Stimulated activated naive CD8-positive, alpha-beta T cell treated with anti-CD3 and anti-CD28 coated beads, Interleukin-15, amount 100 ng/mL, for 72 hours (primary cell): ENCODE data around the gene SPESP1.

Experiments used
- ATAC-seq: fragments of 150-1000 bp; cut with Tn5 transposase; 2 replicates; pipeline ENCODE4 v1.10.0; 2021; ENCODE audit warnings: mild to moderate bottlenecking, moderate library complexity
- DNase-seq, 2 donors: peaks; one replicate each; pipeline ENCODE4 v3.0.0; 2021 to 2022
- H3K27ac Mint-ChIP-seq, 2 donors: one replicate each; pipeline ENCODE4 v1.8.0; 2022; ENCODE audit warnings: mild to moderate bottlenecking in 2 of 2, mixed read lengths in 2 of 2, moderate library complexity in 2 of 2
- H3K27me3 Mint-ChIP-seq: one replicate; pipeline ENCODE4 v1.8.0; 2022; ENCODE audit warnings: mixed read lengths
- H3K4me1 Mint-ChIP-seq: one replicate; pipeline ENCODE4 v1.8.0; 2022; ENCODE audit warnings: mild to moderate bottlenecking, mixed read lengths
- H3K4me3 Mint-ChIP-seq, 2 donors: one replicate each; pipeline ENCODE4 v1.8.0; 2022; ENCODE audit warnings: mild to moderate bottlenecking in 2 of 2, mixed read lengths in 2 of 2, moderate library complexity in 1 of 2
- H3K9me3 Mint-ChIP-seq, 2 donors: one replicate each; pipeline ENCODE4 v1.8.0; 2022; ENCODE audit warnings: mixed read lengths in 2 of 2

The SPESP1 gene

GRCh38 chr15:68980786-68981185 lies 50.5 kb downstream of the SPESP1 start:
- ATAC-seq = no peak
- no peak for DNase-seq
- Mint-ChIP-seq H3K27me3 (peaks cover 18% of the 10 kb centered on the region), H3K4me1 (no peaks in the 10 kb centered on the region), H3K27ac (no peak overlapping the region), H3K9me3 (peaks cover 0 to 9% of the 10 kb centered on the region in 2 donors), H3K4me3 (no peak overlapping the region)

GRCh38 chr15:68981941-68982340 lies 51.6 kb downstream of the SPESP1 start:
- Mint-ChIP-seq H3K27ac (no peak overlapping the region), H3K9me3 (peaks cover 0 to 9% of the 10 kb centered on the region in 2 donors)
- no peak for DNase-seq

GRCh38 chr15:68982976-68983563 lies 52.7 kb downstream of the SPESP1 start:
- Mint-ChIP-seq H3K4me1 (no peaks in the 10 kb centered on the region), H3K9me3 (peaks cover 0 to 1% of the 10 kb centered on the region in 2 donors), H3K27me3 (peaks cover 20% of the 10 kb centered on the region), H3K27ac (no peak overlapping the region), H3K4me3 (no peak overlapping the region)
- no peak for DNase-seq
- ATAC-seq = no peak

More at GRCh38 chr15:68981941-68982340, 51.6 kb downstream of the SPESP1 start:
- Mint-ChIP-seq H3K4me3 (no peak overlapping the region), H3K27me3 (peaks cover 22% of the 10 kb centered on the region), H3K4me1 (no peaks in the 10 kb centered on the region)
- no peak for ATAC-seq

GRCh38 chr15:68983961-68984481 lies 53.7 kb downstream of the SPESP1 start:
- Mint-ChIP-seq H3K27me3 (peaks cover 25% of the 10 kb centered on the region), H3K4me1 (no peaks in the 10 kb centered on the region), H3K9me3 (no peaks in the 10 kb centered on the region), H3K4me3 (no peak overlapping the region), H3K27ac (no peak overlapping the region)
- DNase-seq (no peak), ATAC-seq (no peak)

GRCh38 chr15:68984586-68984985 lies 54.3 kb downstream of the SPESP1 start:
- Mint-ChIP-seq H3K4me1 (no peaks in the 10 kb centered on the region), H3K9me3 (no peaks in the 10 kb centered on the region), H3K27me3 (peaks cover 25% of the 10 kb centered on the region), H3K27ac (no peak overlapping the region), H3K4me3 (no peak overlapping the region)
- DNase-seq (no peak), ATAC-seq (no peak)

- DNase-seq (no peak), ATAC-seq (no peak)
- peaks cover 25% of the 10 kb centered on the region for H3K27me3 Mint-ChIP-seq
- no peak overlapping the region for H3K27ac Mint-ChIP-seq
- H3K4me1 Mint-ChIP-seq = no peaks in the 10 kb centered on the region
- no peak overlapping the region for H3K4me3 Mint-ChIP-seq
- H3K9me3 Mint-ChIP-seq = no peaks in the 10 kb centered on the region
These were observed 55.1 kb downstream of the SPESP1 start for GRCh38 chr15:68985361-68985891.

- Mint-ChIP-seq H3K27me3 (peaks cover 25% of the 10 kb centered on the region), H3K4me3 (no peak overlapping the region), H3K27ac (no peak overlapping the region), H3K4me1 (no peaks in the 10 kb centered on the region), H3K9me3 (no peaks in the 10 kb centered on the region)
- no peak for DNase-seq
- ATAC-seq = no peak
These were observed 56.0 kb downstream of the SPESP1 start for GRCh38 chr15:68986322-68986721.

GRCh38 chr15:68987120-68987519 lies 56.8 kb downstream of the SPESP1 start:
- Mint-ChIP-seq H3K4me3 (no peak overlapping the region), H3K4me1 (no peaks in the 10 kb centered on the region), H3K27ac (no peak overlapping the region), H3K27me3 (peaks cover 25% of the 10 kb centered on the region), H3K9me3 (no peaks in the 10 kb centered on the region)
- ATAC-seq = no peak
- DNase-seq = no peak

- DNase-seq (no peak), ATAC-seq (no peak)
- Mint-ChIP-seq H3K4me3 (no peak overlapping the region), H3K4me1 (no peaks in the 10 kb centered on the region), H3K27me3 (peaks cover 25% of the 10 kb centered on the region), H3K27ac (no peak overlapping the region), H3K9me3 (no peaks in the 10 kb centered on the region)
These were observed 57.4 kb downstream of the SPESP1 start for GRCh38 chr15:68987676-68988075.

- H3K27me3 Mint-ChIP-seq = peaks cover 25% of the 10 kb centered on the region
- H3K9me3 Mint-ChIP-seq = no peaks in the 10 kb centered on the region
- no peak for DNase-seq
- no peak overlapping the region for H3K27ac Mint-ChIP-seq
- H3K4me3 Mint-ChIP-seq = no peak overlapping the region
- no peaks in the 10 kb centered on the region for H3K4me1 Mint-ChIP-seq
- no peak for ATAC-seq
These were observed 59.4 kb downstream of the SPESP1 start for GRCh38 chr15:68989541-68990230.

- no peaks in the 10 kb centered on the region for H3K4me1 Mint-ChIP-seq
- ATAC-seq (no peak), DNase-seq (no peak)
- peaks cover 25% of the 10 kb centered on the region for H3K27me3 Mint-ChIP-seq
- no peaks in the 10 kb centered on the region for H3K9me3 Mint-ChIP-seq
- H3K27ac Mint-ChIP-seq = no peak overlapping the region
- no peak overlapping the region for H3K4me3 Mint-ChIP-seq
These were observed 60.1 kb downstream of the SPESP1 start for GRCh38 chr15:68990231-68990991.

- H3K4me3 Mint-ChIP-seq = no peak overlapping the region
- no peak overlapping the region for H3K27ac Mint-ChIP-seq
- DNase-seq (no peak), ATAC-seq (no peak)
- peaks cover 25% of the 10 kb centered on the region for H3K27me3 Mint-ChIP-seq
- H3K4me1 Mint-ChIP-seq = no peaks in the 10 kb centered on the region
- H3K9me3 Mint-ChIP-seq = no peaks in the 10 kb centered on the region
These were observed 60.7 kb downstream of the SPESP1 start for GRCh38 chr15:68990992-68991500.

GRCh38 chr15:68991723-68992122 lies 61.4 kb downstream of the SPESP1 start:
- ATAC-seq = no peak
- no peaks in the 10 kb centered on the region for H3K4me1 Mint-ChIP-seq
- H3K27ac Mint-ChIP-seq = no peak overlapping the region
- no peaks in the 10 kb centered on the region for H3K9me3 Mint-ChIP-seq
- peaks cover 21% of the 10 kb centered on the region for H3K27me3 Mint-ChIP-seq
- H3K4me3 Mint-ChIP-seq = no peak overlapping the region
- DNase-seq = no peak

- Mint-ChIP-seq H3K9me3 (no peaks in the 10 kb centered on the region), H3K27ac (no peak overlapping the region), H3K27me3 (peaks cover 13% of the 10 kb centered on the region), H3K4me1 (no peaks in the 10 kb centered on the region), H3K4me3 (no peak overlapping the region)
- DNase-seq (no peak), ATAC-seq (no peak)
These were observed 62.4 kb downstream of the SPESP1 start for GRCh38 chr15:68992696-68993095.

- Mint-ChIP-seq H3K27me3 (peaks cover 13% of the 10 kb centered on the region), H3K9me3 (no peaks in the 10 kb centered on the region), H3K27ac (no peak overlapping the region), H3K4me3 (no peak overlapping the region), H3K4me1 (no peaks in the 10 kb centered on the region)
- no peak for DNase-seq
- no peak for ATAC-seq
These were observed 63.0 kb downstream of the SPESP1 start for GRCh38 chr15:68993276-68993675.
